ENCODE measurements around the gene GAS2L3.
"Not testable (repeated sequence)": the region's sequence is repeated elsewhere in the genome, so short reads cannot be mapped to it uniquely, and the experiment has no call there.

Gene GAS2L3

GRCh38 chr12:100591979-100592378 lies 18.5 kb downstream of the GAS2L3 start:
- TF ChIP-seq POLR2AphosphoS5 (IDR thresholded peaks at IDR 0.05; ENCODE audit: low read depth) (no peak), GABPA (IDR thresholded peaks at IDR 0.05; ENCODE audit: low read depth) (no peak), SPI1 (IDR thresholded peaks at IDR 0.05; ENCODE audit: borderline replicate concordance, low read depth) (no peak), REST (IDR thresholded peaks at IDR 0.05; ENCODE audit: insufficient replicate concordance, low read depth) (no peak)
- TF ChIP-seq, protein P1, sequence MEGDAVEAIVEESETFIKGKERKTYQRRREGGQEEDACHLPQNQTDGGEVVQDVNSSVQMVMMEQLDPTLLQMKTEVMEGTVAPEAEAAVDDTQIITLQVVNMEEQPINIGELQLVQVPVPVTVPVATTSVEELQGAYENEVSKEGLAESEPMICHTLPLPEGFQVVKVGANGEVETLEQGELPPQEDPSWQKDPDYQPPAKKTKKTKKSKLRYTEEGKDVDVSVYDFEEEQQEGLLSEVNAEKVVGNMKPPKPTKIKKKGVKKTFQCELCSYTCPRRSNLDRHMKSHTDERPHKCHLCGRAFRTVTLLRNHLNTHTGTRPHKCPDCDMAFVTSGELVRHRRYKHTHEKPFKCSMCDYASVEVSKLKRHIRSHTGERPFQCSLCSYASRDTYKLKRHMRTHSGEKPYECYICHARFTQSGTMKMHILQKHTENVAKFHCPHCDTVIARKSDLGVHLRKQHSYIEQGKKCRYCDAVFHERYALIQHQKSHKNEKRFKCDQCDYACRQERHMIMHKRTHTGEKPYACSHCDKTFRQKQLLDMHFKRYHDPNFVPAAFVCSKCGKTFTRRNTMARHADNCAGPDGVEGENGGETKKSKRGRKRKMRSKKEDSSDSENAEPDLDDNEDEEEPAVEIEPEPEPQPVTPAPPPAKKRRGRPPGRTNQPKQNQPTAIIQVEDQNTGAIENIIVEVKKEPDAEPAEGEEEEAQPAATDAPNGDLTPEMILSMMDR (IDR thresholded peaks at IDR 0.05; ENCODE audit: insufficient read depth, low read length): no peak
- no peak overlapping the region for H3K27ac ChIP-seq (replicated peaks)
- no peak for DNase-seq (ENCODE audit: low read depth in 1 of 2, low spot score in 1 of 2)

GRCh38 chr12:100593490-100593889 lies 20.0 kb downstream of the GAS2L3 start:
- DNase-seq (ENCODE audit: low read depth in 1 of 2, low spot score in 1 of 2): no peak
- Histone ChIP-seq H3K27ac (replicated peaks) (no peak overlapping the region), H3K27me3 (ENCODE audit: insufficient read depth, poor library complexity, severe bottlenecking) (no peaks in the 10 kb centered on the region), H3K4me3 (replicated peaks; ENCODE audit: insufficient read depth, low read length) (no peak overlapping the region)
- no peak for TF ChIP-seq REST (IDR thresholded peaks at IDR 0.05; ENCODE audit: insufficient replicate concordance, low read depth)
- TF ChIP-seq POLR2AphosphoS5 (IDR thresholded peaks at IDR 0.05; ENCODE audit: low read depth): no peak
- TF ChIP-seq SPI1 (IDR thresholded peaks at IDR 0.05; ENCODE audit: borderline replicate concordance, low read depth): no peak
- TF ChIP-seq, protein P1 (IDR thresholded peaks at IDR 0.05; ENCODE audit: insufficient read depth, low read length): no peak
- no peak for TF ChIP-seq GABPA (IDR thresholded peaks at IDR 0.05; ENCODE audit: low read depth)

More at GRCh38 chr12:100591979-100592378, 18.5 kb downstream of the GAS2L3 start:
- no peaks in the 10 kb centered on the region for H3K27me3 ChIP-seq (ENCODE audit: insufficient read depth, poor library complexity, severe bottlenecking)
- no peak overlapping the region for H3K4me3 ChIP-seq (replicated peaks; ENCODE audit: insufficient read depth, low read length)

GRCh38 chr12:100601626-100602025 lies 28.1 kb downstream of the GAS2L3 start:
- no peak for DNase-seq (ENCODE audit: low read depth in 1 of 2, low spot score in 1 of 2)
- no peak overlapping the region for H3K4me3 ChIP-seq (replicated peaks; ENCODE audit: insufficient read depth, low read length)
- H3K27me3 ChIP-seq (ENCODE audit: insufficient read depth, poor library complexity, severe bottlenecking): no peaks in the 10 kb centered on the region
- H3K27ac ChIP-seq (replicated peaks): no peak overlapping the region
- TF ChIP-seq REST (IDR thresholded peaks at IDR 0.05; ENCODE audit: insufficient replicate concordance, low read depth) (no peak), GABPA (IDR thresholded peaks at IDR 0.05; ENCODE audit: low read depth) (no peak), SPI1 (IDR thresholded peaks at IDR 0.05; ENCODE audit: borderline replicate concordance, low read depth) (no peak), POLR2AphosphoS5 (IDR thresholded peaks at IDR 0.05; ENCODE audit: low read depth) (no peak)
- TF ChIP-seq, protein P1 (IDR thresholded peaks at IDR 0.05; ENCODE audit: insufficient read depth, low read length): no peak

GRCh38 chr12:100602997-100603396 lies 29.5 kb downstream of the GAS2L3 start:
- H3K27ac ChIP-seq (replicated peaks); H3K4me3 ChIP-seq (replicated peaks; ENCODE audit: insufficient read depth, low read length); DNase-seq (ENCODE audit: low read depth in 1 of 2, low spot score in 1 of 2); H3K27me3 ChIP-seq (ENCODE audit: insufficient read depth, poor library complexity, severe bottlenecking): not testable (repeated sequence)
